ENCODE data around the gene TMTC2. TPM values are rescaled to one million over a fixed set of nuclear protein-coding genes. Genes with fewer than 3 reads are reported as not detected.

TMTC2 gene
- total and polyA plus RNA-seq, 10 of the 15 experiments (the other 5 are each of a cell fraction or from before 2014, with no cell fraction given), result 0.14 to 9.7 (median 1.2) TPM

DNA sequence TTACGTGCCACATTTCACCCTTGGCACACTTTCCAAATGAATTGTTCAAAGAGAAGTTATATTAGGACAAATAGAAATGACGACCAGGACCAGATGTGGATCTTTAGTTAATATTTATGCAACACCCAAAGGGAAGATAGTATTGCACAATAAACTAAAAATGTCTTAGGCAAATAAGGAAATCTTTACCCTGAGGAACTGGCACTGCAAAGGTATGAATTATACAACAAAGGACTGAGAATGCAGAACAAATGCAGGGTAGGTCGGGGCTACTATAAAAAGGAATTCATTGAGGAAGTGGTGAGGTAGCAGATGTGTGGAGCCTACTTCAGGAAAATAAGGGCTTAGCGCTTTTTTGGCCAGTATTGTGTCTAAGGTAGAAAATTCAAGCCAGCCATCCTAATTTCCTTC lies 3.9 kb upstream of the TMTC2 start:
- Histone ChIP-seq H3K27me3 (replicated peaks in 1 of 2; ENCODE audit: control insufficient read depth in 2 of 2, insufficient read depth in 2 of 2, low read length in 1 of 2) (no peaks in the 10 kb centered on the region), H3K9me3 (replicated peaks; ENCODE audit: control insufficient read depth, insufficient read depth, low read length) (no peaks in the 10 kb centered on the region), H3K9ac (ENCODE audit: control insufficient read depth, insufficient read depth, low read length) (no peak overlapping the region), H3K36me3 (ENCODE audit: control insufficient read depth in 2 of 2, insufficient read depth in 2 of 2, low read length in 1 of 2) (no peaks in the 10 kb centered on the region), H3K4me2 (ENCODE audit: control insufficient read depth, insufficient read depth) (no peak overlapping the region), H3K4me3 (no peak overlapping the region), H3K27ac (ENCODE audit: control insufficient read depth, insufficient read depth) (no peak overlapping the region), H2AFZ (ENCODE audit: control insufficient read depth, low read depth, low read length) (peak overlapping the region; percentile 21), H3K4me1 (ENCODE audit: control insufficient read depth, insufficient read depth, low read length) (peaks cover 5% of the 10 kb centered on the region), H3K79me2 (ENCODE audit: control insufficient read depth, insufficient read depth, low read length) (no peaks in the 10 kb centered on the region), H4K20me1 (ENCODE audit: control insufficient read depth, insufficient read depth) (no peaks in the 10 kb centered on the region)
- DNase-seq (ENCODE audit: low read depth, low spot score) (no peak), FAIRE-seq (no peak), ATAC-seq (no peak)
- ChIA-PET RAD21 (ENCODE audit: unreplicated experiment) (interaction anchor here (4.7 kb wide), 1 partner anchor 1141 kb away, joined by 109 read pairs; no protein-coding TSS in a partner anchor), SMC1A (ENCODE audit: uncharacterized antibody, unreplicated experiment) (no interaction called here), CTCF (interaction anchor here (3.3 to 4.8 kb wide), 2 partner anchors 9 to 1142 kb away, joined by 13 to 120 read pairs; no protein-coding TSS in a partner anchor), POLR2A (no interaction called here)
- 34% methylated on average over 4 of the region's 4 CpGs for WGBS (ENCODE audit: insufficient coverage, insufficient replicate concordance, low lambda C conversion rate, missing lambda C conversion rate)
- intact Hi-C loops (cut with micrococcal nuclease; ENCODE audit: unreplicated experiment), result loop anchor here (10.0 kb wide), 4 partner anchors 292 to 1272 kb away; no protein-coding TSS in a partner anchor
- in situ Hi-C loops (cut with MboI), result no loop called here
- BruUV-seq (replicated peaks), result no TSS peak
- no peak for TF ChIP-seq SIX5 (IDR thresholded peaks at IDR 0.05; ENCODE audit: low read depth, low read length, severe bottlenecking)
- TF ChIP-seq ZNF24 (IDR thresholded peaks at IDR 0.05), result no peak
- TF ChIP-seq, protein P1, sequence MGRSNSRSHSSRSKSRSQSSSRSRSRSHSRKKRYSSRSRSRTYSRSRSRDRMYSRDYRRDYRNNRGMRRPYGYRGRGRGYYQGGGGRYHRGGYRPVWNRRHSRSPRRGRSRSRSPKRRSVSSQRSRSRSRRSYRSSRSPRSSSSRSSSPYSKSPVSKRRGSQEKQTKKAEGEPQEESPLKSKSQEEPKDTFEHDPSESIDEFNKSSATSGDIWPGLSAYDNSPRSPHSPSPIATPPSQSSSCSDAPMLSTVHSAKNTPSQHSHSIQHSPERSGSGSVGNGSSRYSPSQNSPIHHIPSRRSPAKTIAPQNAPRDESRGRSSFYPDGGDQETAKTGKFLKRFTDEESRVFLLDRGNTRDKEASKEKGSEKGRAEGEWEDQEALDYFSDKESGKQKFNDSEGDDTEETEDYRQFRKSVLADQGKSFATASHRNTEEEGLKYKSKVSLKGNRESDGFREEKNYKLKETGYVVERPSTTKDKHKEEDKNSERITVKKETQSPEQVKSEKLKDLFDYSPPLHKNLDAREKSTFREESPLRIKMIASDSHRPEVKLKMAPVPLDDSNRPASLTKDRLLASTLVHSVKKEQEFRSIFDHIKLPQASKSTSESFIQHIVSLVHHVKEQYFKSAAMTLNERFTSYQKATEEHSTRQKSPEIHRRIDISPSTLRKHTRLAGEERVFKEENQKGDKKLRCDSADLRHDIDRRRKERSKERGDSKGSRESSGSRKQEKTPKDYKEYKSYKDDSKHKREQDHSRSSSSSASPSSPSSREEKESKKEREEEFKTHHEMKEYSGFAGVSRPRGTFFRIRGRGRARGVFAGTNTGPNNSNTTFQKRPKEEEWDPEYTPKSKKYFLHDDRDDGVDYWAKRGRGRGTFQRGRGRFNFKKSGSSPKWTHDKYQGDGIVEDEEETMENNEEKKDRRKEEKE (IDR thresholded peaks at IDR 0.05), result no peak
- no peak for TF ChIP-seq MEF2A (IDR thresholded peaks at IDR 0.05; ENCODE audit: insufficient read depth, low read depth, low read length)
- TF ChIP-seq BRCA1 (IDR thresholded peaks at IDR 0.05; ENCODE audit: low read depth, low read length), result no peak
- TF ChIP-seq SMAD1 (IDR thresholded peaks at IDR 0.05; ENCODE audit: low read depth, partially characterized antibody), result no peak
- TF ChIP-seq HDAC6 (IDR thresholded peaks at IDR 0.05; ENCODE audit: unreplicated experiment), result no peak
- TF ChIP-seq NR2C1 (IDR thresholded peaks at IDR 0.05), result no peak
- no peak for TF ChIP-seq NR2C2 (IDR thresholded peaks at IDR 0.05; ENCODE audit: borderline replicate concordance, control insufficient read depth, insufficient read length, low read depth)
- TF ChIP-seq POLR2A (IDR thresholded peaks at IDR 0.05; ENCODE audit: low read depth, low read length), result no peak
- TF ChIP-seq BCL11A (IDR thresholded peaks at IDR 0.05; ENCODE audit: low read depth, low read length), result no peak
- TF ChIP-seq, protein P2, sequence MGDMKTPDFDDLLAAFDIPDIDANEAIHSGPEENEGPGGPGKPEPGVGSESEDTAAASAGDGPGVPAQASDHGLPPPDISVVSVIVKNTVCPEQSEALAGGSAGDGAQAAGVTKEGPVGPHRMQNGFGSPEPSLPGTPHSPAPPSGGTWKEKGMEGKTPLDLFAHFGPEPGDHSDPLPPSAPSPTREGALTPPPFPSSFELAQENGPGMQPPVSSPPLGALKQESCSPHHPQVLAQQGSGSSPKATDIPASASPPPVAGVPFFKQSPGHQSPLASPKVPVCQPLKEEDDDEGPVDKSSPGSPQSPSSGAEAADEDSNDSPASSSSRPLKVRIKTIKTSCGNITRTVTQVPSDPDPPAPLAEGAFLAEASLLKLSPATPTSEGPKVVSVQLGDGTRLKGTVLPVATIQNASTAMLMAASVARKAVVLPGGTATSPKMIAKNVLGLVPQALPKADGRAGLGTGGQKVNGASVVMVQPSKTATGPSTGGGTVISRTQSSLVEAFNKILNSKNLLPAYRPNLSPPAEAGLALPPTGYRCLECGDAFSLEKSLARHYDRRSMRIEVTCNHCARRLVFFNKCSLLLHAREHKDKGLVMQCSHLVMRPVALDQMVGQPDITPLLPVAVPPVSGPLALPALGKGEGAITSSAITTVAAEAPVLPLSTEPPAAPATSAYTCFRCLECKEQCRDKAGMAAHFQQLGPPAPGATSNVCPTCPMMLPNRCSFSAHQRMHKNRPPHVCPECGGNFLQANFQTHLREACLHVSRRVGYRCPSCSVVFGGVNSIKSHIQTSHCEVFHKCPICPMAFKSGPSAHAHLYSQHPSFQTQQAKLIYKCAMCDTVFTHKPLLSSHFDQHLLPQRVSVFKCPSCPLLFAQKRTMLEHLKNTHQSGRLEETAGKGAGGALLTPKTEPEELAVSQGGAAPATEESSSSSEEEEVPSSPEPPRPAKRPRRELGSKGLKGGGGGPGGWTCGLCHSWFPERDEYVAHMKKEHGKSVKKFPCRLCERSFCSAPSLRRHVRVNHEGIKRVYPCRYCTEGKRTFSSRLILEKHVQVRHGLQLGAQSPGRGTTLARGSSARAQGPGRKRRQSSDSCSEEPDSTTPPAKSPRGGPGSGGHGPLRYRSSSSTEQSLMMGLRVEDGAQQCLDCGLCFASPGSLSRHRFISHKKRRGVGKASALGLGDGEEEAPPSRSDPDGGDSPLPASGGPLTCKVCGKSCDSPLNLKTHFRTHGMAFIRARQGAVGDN (IDR thresholded peaks at IDR 0.05), result no peak
- no peak for TF ChIP-seq CHD2 (IDR thresholded peaks at IDR 0.05; ENCODE audit: borderline replicate concordance, low read depth, low read length)
- TF ChIP-seq RBBP5 (conservative IDR thresholded peaks at IDR 0.05), result no peak

All from GM12878 (cell line).